ENCODE data around the gene NHP2. TPM values are rescaled to one million over a fixed set of nuclear protein-coding genes. Genes with fewer than 3 reads are reported as not detected.

Gene NHP2
- total and polyA plus RNA-seq, 2 donors from 2014 or later, result 98.6 to 129 TPM

DNA sequence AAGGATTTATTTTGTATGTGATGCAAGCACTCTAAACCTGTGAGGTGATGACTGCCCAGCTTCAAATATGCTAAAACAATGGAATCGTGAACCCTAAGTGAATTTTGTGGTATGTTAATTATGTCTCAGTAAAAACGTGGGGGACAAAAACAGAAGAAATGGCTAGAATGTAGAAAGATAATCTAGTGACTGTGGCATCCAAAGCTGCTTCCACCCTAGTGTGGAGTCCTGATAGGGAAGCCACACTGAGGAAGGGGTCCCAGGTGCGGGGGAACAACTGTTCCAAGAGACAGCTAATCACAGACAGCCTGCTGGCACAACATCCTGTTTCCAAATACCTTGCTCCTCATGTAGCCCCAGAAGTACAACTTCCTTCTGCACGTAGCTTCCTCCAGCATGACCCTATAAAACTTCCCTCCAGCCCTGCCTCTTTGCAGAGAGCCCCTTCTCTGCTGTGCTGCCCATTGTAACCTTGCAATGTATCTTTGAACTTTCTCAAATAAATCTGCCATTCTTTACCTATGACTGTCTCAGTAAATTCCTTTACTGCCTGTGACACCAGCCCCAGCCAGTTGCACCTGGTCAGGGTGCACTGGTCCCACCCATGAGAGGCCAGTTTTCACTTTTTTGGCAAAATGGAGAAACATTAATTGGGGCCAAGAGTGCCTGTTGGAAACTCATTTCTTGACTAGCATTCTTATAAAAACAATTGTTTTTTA lies 28.6 kb upstream of the NHP2 start:
- Histone ChIP-seq H3K4me1 (ENCODE audit: control insufficient read depth in 2 of 3, insufficient read depth in 2 of 3, low read depth in 1 of 3, low read length in 3 of 3) (no peaks in the 10 kb centered on the region), H3K27ac (ENCODE audit: low read depth in 2 of 2, low read length in 2 of 2) (no peak overlapping the region), H3K27me3 (ENCODE audit: control insufficient read depth, insufficient read depth, low read length) (no peaks in the 10 kb centered on the region), H3K9me3 (ENCODE audit: control insufficient read depth in 2 of 3, insufficient read depth in 1 of 3, low read length in 3 of 3) (peaks cover 0 to 2% (median 0%) of the 10 kb centered on the region in 3 donors), H3K4me3 (ENCODE audit: low read length in 3 of 3) (no peak overlapping the region), H3K36me3 (ENCODE audit: control insufficient read depth in 2 of 3, insufficient read depth in 3 of 3, low read length in 3 of 3) (no peaks in the 10 kb centered on the region), H3K9ac (ENCODE audit: low read length in 3 of 3) (no peak overlapping the region)
- DNase-seq, result no peak
- no peak for FAIRE-seq
- TF ChIP-seq, protein P1, sequence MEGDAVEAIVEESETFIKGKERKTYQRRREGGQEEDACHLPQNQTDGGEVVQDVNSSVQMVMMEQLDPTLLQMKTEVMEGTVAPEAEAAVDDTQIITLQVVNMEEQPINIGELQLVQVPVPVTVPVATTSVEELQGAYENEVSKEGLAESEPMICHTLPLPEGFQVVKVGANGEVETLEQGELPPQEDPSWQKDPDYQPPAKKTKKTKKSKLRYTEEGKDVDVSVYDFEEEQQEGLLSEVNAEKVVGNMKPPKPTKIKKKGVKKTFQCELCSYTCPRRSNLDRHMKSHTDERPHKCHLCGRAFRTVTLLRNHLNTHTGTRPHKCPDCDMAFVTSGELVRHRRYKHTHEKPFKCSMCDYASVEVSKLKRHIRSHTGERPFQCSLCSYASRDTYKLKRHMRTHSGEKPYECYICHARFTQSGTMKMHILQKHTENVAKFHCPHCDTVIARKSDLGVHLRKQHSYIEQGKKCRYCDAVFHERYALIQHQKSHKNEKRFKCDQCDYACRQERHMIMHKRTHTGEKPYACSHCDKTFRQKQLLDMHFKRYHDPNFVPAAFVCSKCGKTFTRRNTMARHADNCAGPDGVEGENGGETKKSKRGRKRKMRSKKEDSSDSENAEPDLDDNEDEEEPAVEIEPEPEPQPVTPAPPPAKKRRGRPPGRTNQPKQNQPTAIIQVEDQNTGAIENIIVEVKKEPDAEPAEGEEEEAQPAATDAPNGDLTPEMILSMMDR (IDR thresholded peaks at IDR 0.05; ENCODE audit: borderline replicate concordance, extremely low read depth, insufficient read depth), result no peak
- intact Hi-C loops (cut with DNase I), result no loop called here

DNA sequence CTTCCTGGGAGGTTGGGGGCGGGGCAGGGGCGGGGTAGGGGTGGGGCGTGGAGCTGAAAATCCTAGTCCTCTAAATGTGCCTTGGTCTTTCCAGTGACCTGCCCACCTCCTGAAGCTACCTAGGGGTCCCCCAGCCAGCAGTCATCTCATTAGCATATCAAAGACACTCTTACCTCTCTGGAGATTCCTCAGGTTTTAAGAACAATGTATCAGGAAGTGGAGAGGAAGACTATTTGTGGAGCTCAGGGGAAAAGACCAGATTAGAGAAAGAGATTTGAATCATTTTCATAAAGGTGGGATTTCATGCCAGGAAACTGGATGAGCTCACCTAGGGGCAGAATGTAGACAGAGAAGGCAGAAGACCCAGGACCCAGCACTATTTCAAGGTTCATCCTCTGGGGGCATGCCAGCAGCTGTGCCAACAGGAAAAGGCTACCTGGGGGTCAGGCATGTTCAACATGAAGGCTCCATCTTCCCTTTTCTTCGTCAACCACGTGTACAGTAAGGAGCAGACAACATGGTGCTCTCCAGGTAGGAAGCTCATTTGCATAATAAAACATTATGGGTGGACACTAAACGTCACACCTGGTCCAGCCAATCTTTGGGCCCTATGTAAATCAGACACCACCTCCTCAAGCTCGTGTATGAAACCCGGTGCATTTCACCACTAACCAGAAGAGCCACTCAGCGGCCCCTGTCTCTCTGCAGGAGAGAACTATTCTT lies 26.6 kb upstream of the NHP2 start:
- FAIRE-seq (no peak), DNase-seq (no peak)
- H3K27ac ChIP-seq (ENCODE audit: low read depth in 2 of 2, low read length in 2 of 2), result no peak overlapping the region
- H3K27me3 ChIP-seq (ENCODE audit: control insufficient read depth, insufficient read depth, low read length), result no peaks in the 10 kb centered on the region
- intact Hi-C loops (cut with DNase I), result no loop called here
- peaks cover 0 to 2% (median 0%) of the 10 kb centered on the region in 3 donors for H3K9me3 ChIP-seq (ENCODE audit: control insufficient read depth in 2 of 3, insufficient read depth in 1 of 3, low read length in 3 of 3)
- no peaks in the 10 kb centered on the region for H3K4me1 ChIP-seq (ENCODE audit: control insufficient read depth in 2 of 3, insufficient read depth in 2 of 3, low read depth in 1 of 3, low read length in 3 of 3)
- H3K36me3 ChIP-seq (ENCODE audit: control insufficient read depth in 2 of 3, insufficient read depth in 3 of 3, low read length in 3 of 3), result no peaks in the 10 kb centered on the region
- no peak overlapping the region for H3K9ac ChIP-seq (ENCODE audit: low read length in 3 of 3)
- TF ChIP-seq, protein P1 (IDR thresholded peaks at IDR 0.05; ENCODE audit: borderline replicate concordance, extremely low read depth, insufficient read depth), result no peak
- H3K4me3 ChIP-seq (ENCODE audit: low read length in 3 of 3), result no peak overlapping the region

DNA sequence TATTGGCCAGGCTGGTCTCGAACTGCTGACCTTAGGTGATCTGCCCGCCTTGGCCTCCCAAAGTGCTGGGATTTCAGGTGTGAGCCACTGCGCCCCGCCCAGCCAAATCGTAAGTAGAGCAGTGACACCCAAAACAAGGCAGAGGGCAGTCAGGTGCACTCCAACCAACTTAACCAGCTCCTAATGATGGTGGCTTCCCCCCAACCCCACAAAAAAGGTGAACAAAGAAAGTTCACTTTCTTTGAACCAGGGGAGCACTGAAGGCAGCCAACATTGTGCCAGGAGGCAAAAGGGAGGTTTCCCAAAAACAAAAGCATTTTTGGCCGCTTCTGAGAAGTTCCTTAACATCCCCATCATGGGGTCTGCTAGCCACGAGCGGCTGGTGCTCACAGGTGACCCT lies 23.9 kb upstream of the NHP2 start:
- intact Hi-C loops (cut with DNase I), result no loop called here
- Histone ChIP-seq H3K36me3 (ENCODE audit: control insufficient read depth in 2 of 3, insufficient read depth in 3 of 3, low read length in 3 of 3) (no peaks in the 10 kb centered on the region), H3K9me3 (ENCODE audit: control insufficient read depth in 2 of 3, insufficient read depth in 1 of 3, low read length in 3 of 3) (peaks cover 0 to 2% (median 0%) of the 10 kb centered on the region in 3 donors), H3K9ac (ENCODE audit: low read length in 3 of 3) (no peak overlapping the region), H3K4me3 (ENCODE audit: low read length in 3 of 3) (no peak overlapping the region), H3K27ac (ENCODE audit: low read depth in 2 of 2, low read length in 2 of 2) (no peak overlapping the region), H3K4me1 (ENCODE audit: control insufficient read depth in 2 of 3, insufficient read depth in 2 of 3, low read depth in 1 of 3, low read length in 3 of 3) (no peaks in the 10 kb centered on the region), H3K27me3 (ENCODE audit: control insufficient read depth, insufficient read depth, low read length) (no peaks in the 10 kb centered on the region)
- no peak for FAIRE-seq
- TF ChIP-seq, protein P1 (IDR thresholded peaks at IDR 0.05; ENCODE audit: borderline replicate concordance, extremely low read depth, insufficient read depth), result no peak
- no peak for DNase-seq

All from kidney (tissue), 14 donors.